ENCODE measurements around the gene HINT3. TPM values are rescaled to one million over a fixed set of nuclear protein-coding genes. Genes with fewer than 3 reads are reported as not detected.

The HINT3 gene
- total and polyA plus RNA-seq, 2 of the 13 experiments (the other 11 are each of a cell fraction or from before 2014, with no cell fraction given): 3.1 to 22.8 TPM

GRCh38 chr6:125989631-125990030 is 33.1 kb downstream of the HINT3 start (continued):
- TF ChIP-seq FOXA3 (CRISPR knock-in tag; IDR thresholded peaks at IDR 0.05): peak; percentile 59
- TF ChIP-seq U2AF2 (IDR thresholded peaks at IDR 0.05; ENCODE audit: low read depth, low read length): no peak
- TF ChIP-seq, protein P1, sequence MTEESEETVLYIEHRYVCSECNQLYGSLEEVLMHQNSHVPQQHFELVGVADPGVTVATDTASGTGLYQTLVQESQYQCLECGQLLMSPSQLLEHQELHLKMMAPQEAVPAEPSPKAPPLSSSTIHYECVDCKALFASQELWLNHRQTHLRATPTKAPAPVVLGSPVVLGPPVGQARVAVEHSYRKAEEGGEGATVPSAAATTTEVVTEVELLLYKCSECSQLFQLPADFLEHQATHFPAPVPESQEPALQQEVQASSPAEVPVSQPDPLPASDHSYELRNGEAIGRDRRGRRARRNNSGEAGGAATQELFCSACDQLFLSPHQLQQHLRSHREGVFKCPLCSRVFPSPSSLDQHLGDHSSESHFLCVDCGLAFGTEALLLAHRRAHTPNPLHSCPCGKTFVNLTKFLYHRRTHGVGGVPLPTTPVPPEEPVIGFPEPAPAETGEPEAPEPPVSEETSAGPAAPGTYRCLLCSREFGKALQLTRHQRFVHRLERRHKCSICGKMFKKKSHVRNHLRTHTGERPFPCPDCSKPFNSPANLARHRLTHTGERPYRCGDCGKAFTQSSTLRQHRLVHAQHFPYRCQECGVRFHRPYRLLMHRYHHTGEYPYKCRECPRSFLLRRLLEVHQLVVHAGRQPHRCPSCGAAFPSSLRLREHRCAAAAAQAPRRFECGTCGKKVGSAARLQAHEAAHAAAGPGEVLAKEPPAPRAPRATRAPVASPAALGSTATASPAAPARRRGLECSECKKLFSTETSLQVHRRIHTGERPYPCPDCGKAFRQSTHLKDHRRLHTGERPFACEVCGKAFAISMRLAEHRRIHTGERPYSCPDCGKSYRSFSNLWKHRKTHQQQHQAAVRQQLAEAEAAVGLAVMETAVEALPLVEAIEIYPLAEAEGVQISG (CRISPR knock-in tag; IDR thresholded peaks at IDR 0.05): no peak
- peak; percentile 37; the same call in 1 of the 2 replicates for TF ChIP-seq KMT2A (CRISPR knock-in tag; IDR thresholded peaks at IDR 0.05)
- no peak for TF ChIP-seq ZNF567 (CRISPR knock-in tag; IDR thresholded peaks at IDR 0.05; ENCODE audit: borderline replicate concordance)
- no peak for TF ChIP-seq YEATS2 (CRISPR knock-in tag; IDR thresholded peaks at IDR 0.05; ENCODE audit: borderline replicate concordance)
- peak; percentile 34; the same call in 1 of the 2 replicates for TF ChIP-seq ETV5 (CRISPR knock-in tag; IDR thresholded peaks at IDR 0.05; ENCODE audit: borderline replicate concordance)
- no peak for TF ChIP-seq ZNF260 (CRISPR knock-in tag; IDR thresholded peaks at IDR 0.05; ENCODE audit: borderline replicate concordance, low read depth)
- TF ChIP-seq NR1H2 (CRISPR knock-in tag; IDR thresholded peaks at IDR 0.05; ENCODE audit: borderline replicate concordance, low read depth): no peak
- TF ChIP-seq SIX1 (CRISPR knock-in tag; IDR thresholded peaks at IDR 0.05; ENCODE audit: borderline replicate concordance): no peak
- peak; percentile 77 for TF ChIP-seq ELF3 (CRISPR knock-in tag; IDR thresholded peaks at IDR 0.05)
- TF ChIP-seq, protein P2, sequence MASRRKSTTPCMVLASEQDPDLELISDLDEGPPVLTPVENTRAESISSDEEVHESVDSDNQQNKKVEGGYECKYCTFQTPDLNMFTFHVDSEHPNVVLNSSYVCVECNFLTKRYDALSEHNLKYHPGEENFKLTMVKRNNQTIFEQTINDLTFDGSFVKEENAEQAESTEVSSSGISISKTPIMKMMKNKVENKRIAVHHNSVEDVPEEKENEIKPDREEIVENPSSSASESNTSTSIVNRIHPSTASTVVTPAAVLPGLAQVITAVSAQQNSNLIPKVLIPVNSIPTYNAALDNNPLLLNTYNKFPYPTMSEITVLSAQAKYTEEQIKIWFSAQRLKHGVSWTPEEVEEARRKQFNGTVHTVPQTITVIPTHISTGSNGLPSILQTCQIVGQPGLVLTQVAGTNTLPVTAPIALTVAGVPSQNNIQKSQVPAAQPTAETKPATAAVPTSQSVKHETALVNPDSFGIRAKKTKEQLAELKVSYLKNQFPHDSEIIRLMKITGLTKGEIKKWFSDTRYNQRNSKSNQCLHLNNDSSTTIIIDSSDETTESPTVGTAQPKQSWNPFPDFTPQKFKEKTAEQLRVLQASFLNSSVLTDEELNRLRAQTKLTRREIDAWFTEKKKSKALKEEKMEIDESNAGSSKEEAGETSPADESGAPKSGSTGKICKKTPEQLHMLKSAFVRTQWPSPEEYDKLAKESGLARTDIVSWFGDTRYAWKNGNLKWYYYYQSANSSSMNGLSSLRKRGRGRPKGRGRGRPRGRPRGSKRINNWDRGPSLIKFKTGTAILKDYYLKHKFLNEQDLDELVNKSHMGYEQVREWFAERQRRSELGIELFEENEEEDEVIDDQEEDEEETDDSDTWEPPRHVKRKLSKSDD (CRISPR knock-in tag; IDR thresholded peaks at IDR 0.05; ENCODE audit: low read depth): no peak
- no peak for TF ChIP-seq SRSF9 (IDR thresholded peaks at IDR 0.05; ENCODE audit: borderline replicate concordance, insufficient read depth, low read depth, low read length, poor library complexity, severe bottlenecking)
- no peak for TF ChIP-seq MYC (CRISPR knock-in tag; IDR thresholded peaks at IDR 0.05; ENCODE audit: borderline replicate concordance)
- TF ChIP-seq SIN3B (IDR thresholded peaks at IDR 0.05; ENCODE audit: low read length): no peak
- no peak for TF ChIP-seq ZNF367 (CRISPR knock-in tag; IDR thresholded peaks at IDR 0.05; ENCODE audit: borderline replicate concordance)
- peak in 1 of 2 experiments; percentile 42; a peak in 1 of 4 replicates for TF ChIP-seq EP300 (IDR thresholded peaks at IDR 0.05; ENCODE audit: low read depth in 2 of 2, low read length in 2 of 2)
- TF ChIP-seq EP300 (CRISPR knock-in tag; IDR thresholded peaks at IDR 0.05; ENCODE audit: borderline replicate concordance): no peak
- no peak for TF ChIP-seq ZBTB21 (CRISPR knock-in tag; IDR thresholded peaks at IDR 0.05)
- no peak for TF ChIP-seq NFKBIZ (CRISPR knock-in tag; IDR thresholded peaks at IDR 0.05)
